Endometrial microvascular endothelial cells (primary cell): ENCODE results near the gene MBD3. TPM values are rescaled to one million over a fixed set of nuclear protein-coding genes. Genes with fewer than 3 reads are reported as not detected.

Experiments
- in situ Hi-C: cut with HindIII; loops from 2 replicates; pipeline ENCODE4 v1.10.0; 2017; ENCODE audit warnings: low sequenced_read_pairs, low pct_unique_long_range_greater_than_20kb; ENCODE audit errors: inconsistent ontology term
- total RNA-seq: library from RNA; depleted of rRNA; stranded (reverse); fragments of >200 nt; gene quantifications from one replicate; pipeline ENCODE4 v1.2.3, GENCODE V29; 2015; ENCODE audit errors: inconsistent ontology term

Gene MBD3
- total RNA-seq, 1 donor from 2014 or later = 120 TPM

DNA sequence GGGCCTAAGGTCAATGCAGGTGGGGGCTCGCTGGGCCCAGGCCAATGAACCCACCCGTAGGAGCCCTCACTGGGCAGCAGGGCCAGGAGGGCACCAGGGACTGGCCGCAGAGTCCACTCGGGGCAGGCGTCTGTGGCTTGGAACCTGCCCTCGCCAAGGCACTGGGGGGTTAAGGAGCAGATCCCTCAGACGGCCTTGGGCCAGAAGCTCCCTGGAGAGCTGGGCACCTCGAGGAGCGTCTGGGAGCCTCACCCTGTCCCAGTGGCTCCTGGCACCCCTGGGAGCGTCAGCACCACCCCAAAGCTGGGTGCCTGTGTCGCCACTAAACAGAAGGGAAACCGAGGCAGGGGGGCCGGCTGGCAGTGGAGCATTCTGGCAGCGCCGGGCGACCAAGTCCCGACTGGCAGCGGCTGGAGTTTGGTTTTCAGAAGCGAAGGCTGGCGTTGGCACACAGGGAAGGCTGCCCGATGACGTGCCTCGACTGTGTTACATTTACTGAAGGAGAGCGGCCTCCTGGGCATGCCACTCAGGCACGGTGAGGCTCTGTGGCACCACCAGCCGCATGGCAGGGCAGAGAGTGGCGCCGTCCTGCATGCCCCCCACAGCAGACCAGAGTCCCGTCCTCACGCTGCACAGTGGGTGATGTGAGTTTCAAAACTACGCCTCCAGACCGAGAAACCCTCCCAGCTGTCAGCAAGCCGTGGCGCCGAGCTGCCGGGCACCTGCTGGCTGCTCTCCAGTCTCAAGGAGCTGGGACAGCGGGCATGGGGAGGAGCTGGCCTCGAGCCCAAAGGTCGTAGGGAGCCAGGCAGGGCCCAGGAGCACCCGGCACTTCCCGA is 15.4 kb downstream of the MBD3 start:
- in situ Hi-C loops = no loop called here

GRCh38 chr19:1576242-1577089 is 16.2 kb downstream of the MBD3 start:
- in situ Hi-C loops = no loop called here

DNA sequence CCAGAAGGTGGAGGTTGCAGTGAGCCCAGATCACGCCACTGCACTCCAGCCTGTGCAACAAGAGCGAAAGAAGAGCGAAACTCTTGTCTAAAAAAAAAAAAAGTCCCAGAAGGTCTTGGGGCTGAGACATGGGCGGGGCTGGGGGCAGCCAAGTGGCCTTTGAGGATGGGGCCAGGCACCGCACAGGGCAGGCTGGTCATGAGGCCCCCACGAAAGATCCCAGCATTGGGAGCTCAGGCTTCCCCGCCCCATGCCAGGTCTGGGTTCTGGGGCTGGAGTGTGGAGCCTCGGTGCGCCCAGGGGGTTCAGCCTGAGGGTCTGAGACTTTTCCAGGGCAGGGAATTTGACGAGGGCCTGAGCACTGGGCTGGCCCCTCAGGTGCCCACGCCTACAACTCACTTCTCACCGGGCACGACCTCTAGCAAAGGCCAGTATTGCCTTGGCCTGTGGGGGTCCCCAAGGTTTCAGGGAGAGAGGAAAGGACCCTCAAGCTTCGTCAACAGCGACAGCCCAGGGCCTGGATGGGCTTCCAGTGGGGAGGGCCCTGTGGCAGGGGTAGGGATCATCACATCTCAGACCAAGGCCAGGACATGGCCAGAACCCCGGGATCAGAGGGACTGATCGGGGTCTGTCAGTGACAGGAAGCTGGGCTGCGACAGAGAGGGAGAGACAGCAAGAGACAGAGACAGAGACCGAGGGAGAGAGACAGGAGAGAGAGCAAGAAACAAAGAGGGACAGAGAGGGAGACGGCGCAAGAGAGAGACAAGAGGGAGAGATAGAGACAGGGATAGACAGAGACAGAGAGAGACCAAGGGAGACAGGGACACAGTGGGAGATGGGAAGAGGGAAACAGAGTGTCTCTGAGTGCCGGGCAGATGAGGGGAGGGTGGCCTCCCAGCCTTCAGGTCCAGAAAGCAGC is 17.1 kb downstream of the MBD3 start:
- in situ Hi-C loops = no loop called here

GRCh38 chr19:1574354-1575136 is 18.1 kb downstream of the MBD3 start:
- in situ Hi-C loops = no loop called here

GRCh38 chr19:1572795-1573194 is 19.9 kb downstream of the MBD3 start:
- in situ Hi-C loops = no loop called here

- in situ Hi-C loops = no loop called here
These were observed 21.3 kb downstream of the MBD3 start for GRCh38 chr19:1571358-1571757.

DNA sequence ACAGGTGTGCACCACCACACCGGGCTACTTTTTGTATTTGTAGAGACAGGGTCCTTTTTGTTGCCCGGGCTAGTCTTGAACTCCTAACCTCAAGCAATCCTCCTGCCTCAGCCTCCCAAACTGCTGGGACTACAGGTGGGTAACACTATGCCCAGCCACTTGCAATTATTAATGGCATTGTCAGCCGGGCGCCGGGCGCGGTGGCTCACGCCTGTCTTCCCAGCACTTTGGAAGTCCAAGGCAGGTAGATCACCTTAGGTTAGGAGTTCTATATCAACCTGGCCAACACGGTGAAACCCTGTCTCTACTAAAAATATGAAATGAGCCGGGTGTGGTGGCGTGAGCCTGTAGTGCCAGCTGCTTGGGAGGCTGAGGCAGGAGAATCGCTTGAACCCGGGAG is 21.8 kb downstream of the MBD3 start:
- in situ Hi-C loops = no loop called here

GRCh38 chr19:1569997-1570396 is 22.7 kb downstream of the MBD3 start:
- in situ Hi-C loops = no loop called here

GRCh38 chr19:1568320-1569019 is 24.2 kb downstream of the MBD3 start, which contains the start of gene MEX3D:
Gene MEX3D, minus strand, starts transcription at chr19:1568325. Its CDS starts 267 bp downstream, at chr19:1568058.
- in situ Hi-C loops = no loop called here

GRCh38 chr19:1567848-1568227 is 24.8 kb downstream of the MBD3 start:
- in situ Hi-C loops = no loop called here

- in situ Hi-C loops = no loop called here
These were observed 25.4 kb downstream of the MBD3 start for GRCh38 chr19:1567116-1567847.

DNA sequence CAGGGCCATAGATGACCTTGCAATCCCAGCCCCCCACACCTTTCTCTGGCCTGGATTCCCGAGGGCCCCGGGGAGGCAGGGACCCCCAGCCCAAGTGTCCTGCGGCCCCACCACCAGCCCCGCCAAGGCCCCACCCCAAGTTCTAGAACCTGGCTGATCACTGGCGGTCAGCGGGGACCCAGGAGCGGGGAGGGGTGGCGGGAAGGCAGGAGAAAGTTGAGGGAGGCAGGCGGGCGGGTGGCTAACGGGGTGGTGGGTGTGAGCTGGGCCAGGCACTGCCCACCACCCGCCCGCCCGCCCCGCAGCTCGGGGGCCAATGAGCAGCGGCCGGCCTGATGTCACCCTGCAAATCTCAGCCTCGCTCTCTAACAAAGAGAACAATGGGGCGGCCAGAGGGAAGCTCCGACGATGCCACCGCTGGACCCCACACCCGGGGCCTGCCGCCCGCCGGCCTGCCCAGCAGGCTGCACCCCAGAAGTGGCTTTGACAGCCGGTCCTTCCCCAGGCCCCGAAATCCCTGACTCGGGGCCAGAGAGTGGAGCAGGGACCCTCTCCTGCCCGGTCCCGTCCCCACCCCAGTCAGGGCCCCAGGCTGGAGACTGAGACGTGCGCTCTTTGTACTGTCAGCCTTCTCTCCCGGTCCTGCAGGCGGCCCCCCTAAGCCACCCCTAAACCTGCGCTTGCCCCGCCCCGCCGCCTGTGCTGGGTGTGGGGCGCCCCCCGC is 26.1 kb downstream of the MBD3 start:
- in situ Hi-C loops = no loop called here

DNA sequence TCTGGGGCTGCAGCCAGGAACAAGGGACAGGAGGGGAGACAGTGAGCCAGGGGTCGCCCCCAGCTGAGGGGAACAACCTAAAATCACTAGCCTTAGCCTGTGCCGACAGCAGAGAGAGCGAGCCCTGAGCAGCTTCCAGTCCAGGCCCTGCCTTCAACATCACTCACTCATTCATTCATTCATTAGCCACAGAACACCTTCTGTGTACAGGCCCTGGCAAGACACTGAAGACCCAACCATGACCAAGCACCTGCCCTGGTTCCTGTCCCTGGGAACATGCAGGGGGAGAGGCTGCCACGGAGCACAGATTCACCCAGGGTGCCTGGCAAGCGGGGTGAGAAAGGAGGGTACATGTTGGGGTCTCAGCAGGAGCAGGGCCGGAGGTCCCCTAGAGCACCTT is 29.4 kb downstream of the MBD3 start:
- in situ Hi-C loops = no loop called here

- in situ Hi-C loops = no loop called here
These were observed 31.3 kb downstream of the MBD3 start for GRCh38 chr19:1561236-1561842.

DNA sequence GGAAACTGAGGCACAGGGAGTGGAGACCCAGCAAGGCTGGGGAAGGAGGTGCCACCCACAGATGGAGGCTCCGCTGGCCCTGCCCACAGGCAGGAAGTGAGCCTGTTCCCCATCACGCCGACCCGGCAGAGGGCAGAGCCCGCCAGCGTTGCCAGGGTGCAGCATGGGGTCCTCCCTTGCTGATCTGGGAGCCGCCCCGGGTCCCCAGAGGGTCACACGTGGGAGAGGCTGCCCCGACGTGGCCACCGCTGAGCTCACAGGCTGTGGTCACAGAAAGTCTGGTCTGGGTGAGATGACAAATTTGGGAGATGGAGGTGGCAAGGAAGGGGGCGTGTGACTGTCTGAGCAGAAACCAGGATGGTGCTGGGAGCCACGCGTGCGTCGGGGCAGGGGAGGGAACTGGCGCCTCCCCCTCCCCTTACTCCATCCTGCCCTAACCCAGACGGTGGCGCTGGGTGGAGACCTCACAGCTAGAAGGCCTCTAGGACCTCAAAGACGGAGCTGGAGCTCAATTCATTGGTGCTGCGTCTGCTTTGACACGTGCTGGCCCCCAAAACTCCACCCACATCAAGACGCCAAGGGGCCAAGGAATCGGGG is 32.3 kb downstream of the MBD3 start:
- in situ Hi-C loops = no loop called here

DNA sequence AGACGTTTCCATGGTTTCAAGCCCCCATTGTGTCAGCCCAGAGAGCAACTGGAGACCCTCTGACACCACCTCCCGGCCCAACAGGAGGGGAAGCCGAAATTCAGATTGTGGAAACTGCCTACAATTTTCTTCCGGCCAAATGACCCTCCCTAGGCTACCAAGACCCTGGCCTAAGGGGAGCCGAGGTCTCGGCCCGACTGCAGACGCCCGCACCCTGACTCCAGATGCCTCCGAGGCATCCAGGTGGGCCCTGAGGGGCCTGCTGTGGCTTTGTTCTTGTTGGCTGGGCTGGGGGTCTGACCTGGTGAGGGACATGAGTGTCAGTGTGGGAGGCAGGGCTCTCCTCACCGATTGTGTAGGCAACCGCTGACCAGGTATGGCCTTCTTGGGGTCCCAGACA is 34.1 kb downstream of the MBD3 start:
- in situ Hi-C loops = no loop called here
